LHCN-M2 (cell line): ENCODE measurements around the gene OSGEP. TPM values are rescaled to one million over a fixed set of nuclear protein-coding genes. Genes with fewer than 3 reads are reported as not detected.
A peak's percentile ranks its signal among the peaks of the same experiment; 100 is the strongest.
"Not testable (repeated sequence)": the region's sequence is repeated elsewhere in the genome, so short reads cannot be mapped to it uniquely, and the experiment has no call there.

Source experiments
- DNase-seq: peaks from one replicate; pipeline ENCODE4 v3.0.0-alpha.2; 2012; ENCODE audit warnings: low read depth
- total RNA-seq: library from RNA; depleted of rRNA; stranded (reverse); fragments of >200 nt; gene quantifications from 2 replicates; pipeline ENCODE4 v1.2.3, GENCODE V29; 2014

OSGEP gene
- total RNA-seq, 1 experiment from 2014 or later: 61.1 TPM

GRCh38 chr14:20469890-20470602 lies 15.4 kb upstream of the OSGEP start:
- DNase-seq: peak; percentile 79

DNA sequence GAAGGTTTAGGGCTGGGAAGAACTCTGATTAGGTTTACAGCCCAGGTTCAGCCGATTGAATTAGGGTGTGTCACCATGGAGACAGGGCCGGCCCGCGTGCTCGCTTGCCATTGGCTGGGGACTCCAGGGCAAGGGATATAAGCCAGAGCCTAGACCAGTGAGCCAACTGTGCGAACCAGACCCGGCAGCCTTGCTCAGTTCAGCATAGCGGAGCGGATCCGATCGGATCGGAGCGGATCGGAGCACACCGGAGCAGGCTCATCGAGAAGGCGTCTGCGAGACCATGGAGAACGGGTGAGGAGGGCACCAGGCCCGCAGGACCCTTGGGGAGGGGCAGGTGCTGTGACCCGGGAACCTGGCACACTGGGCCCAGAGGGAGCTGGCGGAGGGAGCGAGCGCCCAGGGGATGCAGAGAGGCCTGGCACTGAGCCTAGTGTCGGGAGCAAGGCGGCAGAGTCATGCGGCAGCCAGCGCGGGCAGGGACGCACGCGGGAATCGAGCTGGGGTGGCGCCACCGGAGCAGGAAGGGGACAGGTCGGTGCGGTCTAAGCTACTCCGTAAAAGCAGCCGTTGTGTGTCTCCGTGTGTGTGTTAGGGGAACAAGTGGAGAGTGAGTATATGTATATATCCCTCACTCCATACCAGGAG lies 14.8 kb upstream of the OSGEP start, which contains the start of gene PNP:
TSS of gene PNP (plus strand) at position 165 of the 648 bp plus-strand sequence. CDS start at position 284, 119 bp downstream.
- peak; percentile 85 for DNase-seq

DNA sequence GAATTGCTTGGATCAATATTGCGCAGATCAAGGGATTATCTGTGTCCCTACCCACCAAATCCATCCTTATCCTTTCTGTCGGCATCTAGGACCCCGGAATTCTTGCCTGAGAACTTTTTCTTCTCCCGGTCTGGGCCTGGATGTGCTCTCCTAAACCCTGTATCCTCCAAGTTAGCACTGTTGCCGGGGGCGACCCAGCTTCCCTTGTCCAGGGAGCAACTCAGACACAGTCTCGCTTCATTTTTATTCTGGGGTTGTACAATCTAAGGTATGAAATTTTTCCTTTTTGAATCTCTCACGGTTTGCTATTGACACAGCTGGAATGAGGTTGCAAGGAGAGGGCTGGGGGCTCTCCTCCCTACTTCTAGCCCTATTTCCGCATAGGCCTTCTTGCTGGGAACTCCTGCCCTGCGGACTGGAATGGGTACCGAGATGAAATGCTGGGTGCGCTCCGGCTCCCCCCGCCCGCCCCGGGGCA lies 14.2 kb upstream of the OSGEP start:
- DNase-seq: no peak

DNA sequence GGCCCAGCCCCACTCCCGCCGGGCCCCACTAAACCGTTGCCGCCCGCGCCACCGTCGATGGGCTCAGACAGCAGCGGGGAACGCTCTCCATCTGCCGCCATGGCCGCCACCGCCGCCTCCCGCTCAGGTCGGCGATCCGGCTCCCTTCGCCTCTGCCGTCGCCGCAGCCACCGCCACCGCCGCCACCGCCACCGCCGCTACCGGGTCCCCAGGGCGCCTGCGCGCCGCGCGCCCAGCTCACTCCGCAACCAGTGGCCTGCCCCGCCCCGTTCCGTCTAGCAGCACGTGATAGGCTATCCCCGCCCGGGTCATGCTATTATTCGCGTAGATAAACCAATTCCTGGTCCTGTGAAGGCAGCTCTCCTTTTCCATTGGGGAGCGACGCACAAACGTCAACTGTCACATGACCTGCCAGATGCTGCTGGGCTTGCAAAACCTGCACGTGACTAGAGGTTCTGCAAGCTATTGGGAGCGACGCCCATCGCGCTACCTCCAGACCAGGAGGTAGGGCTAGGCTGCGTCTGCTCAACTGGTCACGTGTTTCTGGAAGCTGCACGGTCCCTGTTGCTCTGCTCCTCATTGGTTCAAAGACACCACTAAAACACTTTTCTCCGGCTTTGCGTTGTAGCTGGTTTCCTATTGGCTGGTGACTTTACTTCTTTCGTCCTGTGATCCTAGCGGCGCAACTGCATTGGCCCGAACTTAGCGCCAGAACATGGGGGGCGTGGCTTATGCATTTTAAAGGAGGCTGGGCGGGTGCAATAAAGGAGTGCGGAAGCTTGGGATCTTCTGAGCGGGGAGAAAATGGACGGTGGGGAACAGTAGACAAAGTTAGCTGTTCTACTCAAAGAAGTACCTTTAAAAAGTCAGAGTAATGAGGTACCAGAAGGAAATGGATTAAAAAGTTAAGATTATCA lies 6.9 kb upstream of the OSGEP start, which contains the start of gene PIP4P1:
TSS of gene PIP4P1 (minus strand) at position 210 of the 917 bp plus-strand sequence. CDS start at position 101, 109 bp downstream.
- DNase-seq: peak; percentile 100

DNA sequence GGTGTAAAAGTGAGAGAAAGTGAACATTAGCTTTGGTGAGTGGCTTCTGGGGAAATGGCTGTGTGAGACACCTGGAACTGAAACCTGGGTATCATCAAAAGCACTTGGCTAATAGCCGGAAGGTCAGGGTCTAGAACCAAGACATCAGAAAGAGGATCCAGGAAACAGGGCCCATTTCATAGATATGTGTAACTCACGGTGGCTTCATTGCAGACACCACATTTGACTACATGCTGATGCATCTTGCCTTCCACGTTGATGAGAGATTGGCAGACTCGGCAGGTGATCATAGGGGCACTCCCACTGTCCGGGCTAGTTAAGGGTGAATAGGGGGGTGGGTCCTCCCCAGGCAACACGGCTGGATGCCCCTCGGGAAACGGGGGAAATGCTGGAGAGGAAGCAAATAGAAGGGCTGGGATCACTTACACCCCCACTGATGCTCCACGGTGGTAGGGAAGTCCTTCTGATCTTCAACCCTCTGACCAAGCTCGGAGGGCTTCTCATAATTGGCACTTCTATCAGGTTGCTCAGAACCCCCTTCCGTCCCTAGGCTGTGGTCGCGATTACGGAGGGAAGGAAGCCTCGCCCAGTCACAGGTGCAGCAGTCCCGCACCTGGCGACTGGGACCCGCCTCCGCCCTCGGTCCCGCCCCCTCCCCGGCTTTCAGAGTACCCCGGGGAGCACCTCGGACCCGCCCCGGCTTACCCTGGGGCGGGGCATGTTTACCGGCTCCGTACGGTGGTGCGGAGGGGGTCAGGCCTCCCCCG lies 6.0 kb upstream of the OSGEP start:
- DNase-seq: no peak

- no peak for DNase-seq
These were observed 3.6 kb upstream of the OSGEP start for GRCh38 chr14:20458031-20458789.

DNA sequence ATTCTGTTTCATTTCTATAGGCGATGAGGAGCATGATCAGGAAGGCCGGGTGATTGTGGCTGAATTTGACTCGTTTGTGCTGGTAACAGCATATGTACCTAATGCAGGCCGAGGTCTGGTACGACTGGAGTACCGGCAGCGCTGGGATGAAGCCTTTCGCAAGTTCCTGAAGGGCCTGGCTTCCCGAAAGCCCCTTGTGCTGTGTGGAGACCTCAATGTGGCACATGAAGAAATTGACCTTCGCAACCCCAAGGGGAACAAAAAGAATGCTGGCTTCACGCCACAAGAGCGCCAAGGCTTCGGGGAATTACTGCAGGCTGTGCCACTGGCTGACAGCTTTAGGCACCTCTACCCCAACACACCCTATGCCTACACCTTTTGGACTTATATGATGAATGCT lies 2.4 kb upstream of the OSGEP start:
- DNase-seq: no peak

DNA sequence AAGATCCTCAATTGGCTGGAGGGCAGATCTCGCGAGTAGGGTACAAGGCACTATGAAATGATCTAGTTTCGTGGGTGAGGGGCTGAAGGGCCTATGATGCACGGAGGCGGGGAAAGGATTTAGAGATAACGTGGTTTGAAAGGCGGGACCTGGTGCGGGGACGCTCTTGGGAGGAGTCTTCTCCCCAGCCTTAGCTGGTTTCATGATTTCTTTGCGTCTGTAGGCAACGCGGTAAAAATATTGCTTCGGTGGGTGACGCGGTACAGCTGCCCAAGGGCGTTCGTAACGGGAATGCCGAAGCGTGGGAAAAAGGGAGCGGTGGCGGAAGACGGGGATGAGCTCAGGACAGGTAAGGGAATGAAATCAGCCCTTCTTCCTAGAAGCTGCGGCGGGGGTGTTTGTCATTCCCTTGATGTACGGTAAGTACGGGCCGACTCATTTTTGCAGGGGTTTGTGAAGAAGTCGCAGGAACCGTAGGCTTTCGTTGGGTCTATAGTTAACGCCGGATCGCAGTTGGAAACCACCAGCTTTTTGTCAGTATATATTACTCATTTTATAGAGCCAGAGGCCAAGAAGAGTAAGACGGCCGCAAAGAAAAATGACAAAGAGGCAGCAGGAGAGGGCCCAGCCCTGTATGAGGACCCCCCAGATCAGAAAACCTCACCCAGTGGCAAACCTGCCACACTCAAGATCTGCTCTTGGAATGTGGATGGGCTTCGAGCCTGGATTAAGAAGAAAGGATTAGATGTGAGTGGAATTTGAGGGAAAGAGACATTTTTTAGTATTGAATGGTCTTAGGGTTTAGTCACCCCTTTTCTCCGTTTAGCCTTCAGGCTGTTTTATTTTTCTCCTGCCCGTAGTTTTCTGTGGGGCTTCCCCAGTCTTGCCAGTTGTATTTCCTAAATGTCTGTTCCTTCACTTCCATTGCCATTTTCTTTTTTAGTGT lies 1.0 kb upstream of the OSGEP start:
- DNase-seq: peak; percentile 85

DNA sequence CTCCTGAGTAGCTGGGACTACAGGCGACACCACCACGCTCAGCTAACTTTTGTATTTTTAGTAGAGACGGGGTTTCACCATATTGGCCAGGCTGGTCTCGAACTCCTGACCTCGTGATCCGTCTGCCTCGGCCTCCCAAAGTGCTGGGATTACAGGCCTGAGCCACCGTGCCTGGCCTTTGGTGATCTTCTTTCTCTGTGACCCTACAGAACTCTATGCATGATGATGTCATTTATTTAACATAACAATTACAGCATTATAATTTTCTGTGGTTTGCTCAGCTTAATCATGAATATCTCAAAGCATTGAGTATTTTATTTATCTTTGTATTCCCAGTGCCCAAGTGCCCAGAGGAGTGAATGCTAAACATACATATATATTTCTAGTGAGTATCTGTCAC lies 1.8 kb downstream of the OSGEP start:
- DNase-seq: not testable (repeated sequence)

- no peak for DNase-seq
These were observed 7.7 kb downstream of the OSGEP start for GRCh38 chr14:20446889-20447288.

- DNase-seq: not testable (repeated sequence)
These were observed 11.0 kb downstream of the OSGEP start for GRCh38 chr14:20443650-20444049.

- DNase-seq: no peak
These were observed 13.2 kb downstream of the OSGEP start for GRCh38 chr14:20441461-20441860.

- DNase-seq: no peak
These were observed 13.7 kb downstream of the OSGEP start for GRCh38 chr14:20440882-20441281.

DNA sequence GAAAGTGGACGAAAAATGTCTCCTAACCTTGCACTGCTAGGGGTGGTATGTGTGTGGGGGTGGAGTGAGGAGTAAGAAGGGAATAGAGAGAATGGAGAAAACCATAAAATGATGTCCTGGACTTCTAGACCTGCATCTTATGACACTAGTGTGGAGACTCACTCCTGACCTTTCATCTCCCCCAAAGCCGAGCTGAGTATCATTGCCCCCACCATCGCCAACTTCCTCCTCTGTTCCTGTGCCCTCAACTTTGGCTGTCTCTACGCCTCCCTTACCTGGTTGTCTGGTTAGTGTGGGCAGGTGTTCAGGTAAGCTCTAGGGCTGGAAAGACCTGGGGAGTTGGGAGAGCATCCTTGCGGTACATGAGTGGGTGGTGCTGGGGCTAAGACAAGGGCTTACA lies 14.1 kb downstream of the OSGEP start:
- DNase-seq: no peak

DNA sequence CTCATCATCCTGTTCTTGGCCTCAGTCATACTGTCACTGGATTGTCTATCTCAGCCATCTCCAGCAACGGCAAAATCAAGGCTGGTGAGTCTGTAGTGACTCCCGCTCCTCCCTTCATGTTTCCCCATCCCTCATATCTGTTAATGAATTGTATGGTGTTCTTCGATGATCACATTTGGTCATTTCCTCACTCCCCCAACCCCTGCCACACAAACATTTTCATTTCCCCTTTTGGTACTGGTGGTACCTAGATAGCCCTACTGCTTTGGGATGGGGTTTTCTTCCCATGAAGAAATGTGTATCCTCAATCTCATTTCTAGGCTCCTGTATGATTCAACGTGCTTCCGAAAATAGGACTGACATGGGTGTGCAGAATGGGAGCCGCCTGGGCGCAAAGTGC lies 15.9 kb downstream of the OSGEP start:
- no peak for DNase-seq

GRCh38 chr14:20436363-20436755 lies 18.3 kb downstream of the OSGEP start:
- peak; percentile 72 for DNase-seq

GRCh38 chr14:20435582-20436362 lies 18.8 kb downstream of the OSGEP start, which contains the start of gene KLHL33:
TSS of gene KLHL33 (minus strand) at chr14:20436166. CDS start at chr14:20435811, 355 bp downstream.
- DNase-seq: no peak
